Measurements from ENCODE around the gene BCORL1. TPM values are rescaled to one million over a fixed set of nuclear protein-coding genes. Genes with fewer than 3 reads are reported as not detected.

BCORL1 gene
- total RNA-seq, 1 experiment from 2014 or later = 30.8 TPM

DNA sequence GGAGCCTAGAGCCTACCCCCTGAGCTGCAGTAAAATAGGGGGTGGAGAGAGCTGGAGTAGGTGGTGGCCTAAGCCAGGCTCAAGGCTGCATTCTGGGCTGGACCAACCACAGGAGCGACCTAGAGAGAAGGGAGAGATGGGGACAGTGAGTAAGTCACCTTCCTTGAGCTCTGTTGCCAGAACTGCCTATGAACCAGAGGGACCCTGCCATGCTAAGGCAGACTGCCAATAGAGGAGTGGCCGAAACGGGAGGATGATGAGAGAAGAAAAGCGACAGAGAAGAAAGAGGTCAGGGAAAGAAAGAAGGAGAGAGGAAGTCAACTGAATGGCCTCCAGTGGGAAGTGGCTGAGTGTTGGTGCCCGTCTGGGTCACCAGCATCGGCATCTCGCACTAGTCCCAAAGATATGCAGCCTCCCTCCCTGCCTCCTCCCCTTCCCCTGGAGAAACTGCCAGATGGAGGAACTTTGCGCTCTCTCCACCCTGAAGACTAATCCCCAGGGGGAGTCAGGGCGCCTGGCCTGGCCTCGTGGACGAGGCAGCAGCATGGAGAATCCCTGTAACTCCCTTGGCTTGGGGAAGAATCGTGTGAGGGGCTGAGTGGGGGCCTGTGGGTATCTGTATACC, 99.1 kb downstream of the BCORL1 start:
- Histone ChIP-seq H3K27ac (ENCODE audit: low read depth, low read length) (no peak overlapping the region), H3K4me1 (ENCODE audit: control insufficient read depth in 1 of 2, insufficient read depth in 2 of 2, low read length in 2 of 2) (no peaks in the 10 kb centered on the region), H4K20me1 (ENCODE audit: insufficient read depth) (no peaks in the 10 kb centered on the region), H3K27me3 (ENCODE audit: insufficient read depth, low read length) (no peaks in the 10 kb centered on the region), H3K36me3 (ENCODE audit: control insufficient read depth in 1 of 2, insufficient read depth in 2 of 2, low read length in 2 of 2) (no peaks in the 10 kb centered on the region), H3K9me2 (ENCODE audit: insufficient read depth) (no peaks in the 10 kb centered on the region), H3K4me3 (replicated peaks in 1 of 2; ENCODE audit: low read depth in 1 of 2, low read length in 2 of 2) (no peak overlapping the region), H2AFZ (ENCODE audit: low read depth, low read length, poor library complexity, severe bottlenecking) (no peak overlapping the region), H3K4me2 (ENCODE audit: low read length) (no peak overlapping the region), H3K9me3 (ENCODE audit: control insufficient read depth in 1 of 2, insufficient read depth in 1 of 2, low read depth in 1 of 2, low read length in 2 of 2) (no peaks in the 10 kb centered on the region), H3K79me2 (ENCODE audit: insufficient read depth, low read length) (peaks cover 8% of the 10 kb centered on the region), H3K9ac (ENCODE audit: low read length) (no peak overlapping the region)
- intact Hi-C loops (cut with micrococcal nuclease) = no loop called here
- RAD21 ChIA-PET (ENCODE audit: low non-redundant PET in 1 of 2, low total read pairs in 2 of 2, uncharacterized antibody in 2 of 2, unreplicated experiment in 2 of 2) = no interaction called here
- POLR2A ChIA-PET = no interaction called here
- CTCF ChIA-PET = no interaction called here
- BruUV-seq (replicated peaks) = no TSS peak
- DNase-seq (ENCODE audit: low read depth, low spot score) (no peak), ATAC-seq (no peak)
- TF ChIP-seq ELF1 (IDR thresholded peaks at IDR 0.05; ENCODE audit: borderline replicate concordance, low read depth) (no peak), POLR2A (IDR thresholded peaks at IDR 0.05; ENCODE audit: borderline replicate concordance, extremely low read depth, insufficient read depth, insufficient read length) (no peak), JUND (IDR thresholded peaks at IDR 0.05) (no peak), EGR1 (IDR thresholded peaks at IDR 0.05; ENCODE audit: low read depth) (no peak), ZFX (IDR thresholded peaks at IDR 0.05) (no peak), EZH2 (IDR thresholded peaks at IDR 0.05) (no peak), CEBPB (IDR thresholded peaks at IDR 0.05; ENCODE audit: low read depth) (no peak), YY1 (IDR thresholded peaks at IDR 0.05; ENCODE audit: extremely low read depth, insufficient replicate concordance, low read depth, low read length) (no peak), FOSL1 (IDR thresholded peaks at IDR 0.05; ENCODE audit: low read depth) (no peak), ZNF274 (IDR thresholded peaks at IDR 0.05; ENCODE audit: low read depth, low read length) (no peak), SRF (IDR thresholded peaks at IDR 0.05; ENCODE audit: low read depth) (no peak), RAD21 (IDR thresholded peaks at IDR 0.05; ENCODE audit: low read depth) (no peak)
- TF ChIP-seq, protein P1, sequence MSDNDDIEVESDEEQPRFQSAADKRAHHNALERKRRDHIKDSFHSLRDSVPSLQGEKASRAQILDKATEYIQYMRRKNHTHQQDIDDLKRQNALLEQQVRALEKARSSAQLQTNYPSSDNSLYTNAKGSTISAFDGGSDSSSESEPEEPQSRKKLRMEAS (IDR thresholded peaks at IDR 0.05) = no peak
- TF ChIP-seq, protein P2, sequence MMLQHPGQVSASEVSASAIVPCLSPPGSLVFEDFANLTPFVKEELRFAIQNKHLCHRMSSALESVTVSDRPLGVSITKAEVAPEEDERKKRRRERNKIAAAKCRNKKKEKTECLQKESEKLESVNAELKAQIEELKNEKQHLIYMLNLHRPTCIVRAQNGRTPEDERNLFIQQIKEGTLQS (IDR thresholded peaks at IDR 0.05) = no peak
- TF ChIP-seq, protein P3, sequence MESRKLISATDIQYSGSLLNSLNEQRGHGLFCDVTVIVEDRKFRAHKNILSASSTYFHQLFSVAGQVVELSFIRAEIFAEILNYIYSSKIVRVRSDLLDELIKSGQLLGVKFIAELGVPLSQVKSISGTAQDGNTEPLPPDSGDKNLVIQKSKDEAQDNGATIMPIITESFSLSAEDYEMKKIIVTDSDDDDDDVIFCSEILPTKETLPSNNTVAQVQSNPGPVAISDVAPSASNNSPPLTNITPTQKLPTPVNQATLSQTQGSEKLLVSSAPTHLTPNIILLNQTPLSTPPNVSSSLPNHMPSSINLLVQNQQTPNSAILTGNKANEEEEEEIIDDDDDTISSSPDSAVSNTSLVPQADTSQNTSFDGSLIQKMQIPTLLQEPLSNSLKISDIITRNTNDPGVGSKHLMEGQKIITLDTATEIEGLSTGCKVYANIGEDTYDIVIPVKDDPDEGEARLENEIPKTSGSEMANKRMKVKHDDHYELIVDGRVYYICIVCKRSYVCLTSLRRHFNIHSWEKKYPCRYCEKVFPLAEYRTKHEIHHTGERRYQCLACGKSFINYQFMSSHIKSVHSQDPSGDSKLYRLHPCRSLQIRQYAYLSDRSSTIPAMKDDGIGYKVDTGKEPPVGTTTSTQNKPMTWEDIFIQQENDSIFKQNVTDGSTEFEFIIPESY (IDR thresholded peaks at IDR 0.05; ENCODE audit: extremely low read depth, insufficient replicate concordance, low read length) = no peak
- TF ChIP-seq, protein P4, sequence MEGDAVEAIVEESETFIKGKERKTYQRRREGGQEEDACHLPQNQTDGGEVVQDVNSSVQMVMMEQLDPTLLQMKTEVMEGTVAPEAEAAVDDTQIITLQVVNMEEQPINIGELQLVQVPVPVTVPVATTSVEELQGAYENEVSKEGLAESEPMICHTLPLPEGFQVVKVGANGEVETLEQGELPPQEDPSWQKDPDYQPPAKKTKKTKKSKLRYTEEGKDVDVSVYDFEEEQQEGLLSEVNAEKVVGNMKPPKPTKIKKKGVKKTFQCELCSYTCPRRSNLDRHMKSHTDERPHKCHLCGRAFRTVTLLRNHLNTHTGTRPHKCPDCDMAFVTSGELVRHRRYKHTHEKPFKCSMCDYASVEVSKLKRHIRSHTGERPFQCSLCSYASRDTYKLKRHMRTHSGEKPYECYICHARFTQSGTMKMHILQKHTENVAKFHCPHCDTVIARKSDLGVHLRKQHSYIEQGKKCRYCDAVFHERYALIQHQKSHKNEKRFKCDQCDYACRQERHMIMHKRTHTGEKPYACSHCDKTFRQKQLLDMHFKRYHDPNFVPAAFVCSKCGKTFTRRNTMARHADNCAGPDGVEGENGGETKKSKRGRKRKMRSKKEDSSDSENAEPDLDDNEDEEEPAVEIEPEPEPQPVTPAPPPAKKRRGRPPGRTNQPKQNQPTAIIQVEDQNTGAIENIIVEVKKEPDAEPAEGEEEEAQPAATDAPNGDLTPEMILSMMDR (IDR thresholded peaks at IDR 0.05 in 2 of 3, conservative IDR thresholded peaks at IDR 0.05 in 1 of 3; ENCODE audit: borderline replicate concordance in 1 of 3, insufficient read depth in 1 of 3, low read depth in 2 of 3, low read length in 2 of 3) = no peak
